NCI-H2029 (cell line): Measurements from ENCODE around the gene CDC42EP5.
A peak's percentile ranks its signal among the peaks of the same experiment; 100 is the strongest.

Experiments used
- DNase-seq: peaks from one replicate; lab custom pipeline; 2025; lab: John Stamatoyannopoulos, UW

CDC42EP5 gene

GRCh38 chr19:54462655-54463530 lies 10.2 kb downstream of the CDC42EP5 start:
- DNase-seq = peak; percentile 35

- DNase-seq = no peak
Measured at GRCh38 chr19:54462047-54462654, 10.9 kb downstream of the CDC42EP5 start.

GRCh38 chr19:54461613-54462012 lies 11.5 kb downstream of the CDC42EP5 start:
- no peak for DNase-seq

DNA sequence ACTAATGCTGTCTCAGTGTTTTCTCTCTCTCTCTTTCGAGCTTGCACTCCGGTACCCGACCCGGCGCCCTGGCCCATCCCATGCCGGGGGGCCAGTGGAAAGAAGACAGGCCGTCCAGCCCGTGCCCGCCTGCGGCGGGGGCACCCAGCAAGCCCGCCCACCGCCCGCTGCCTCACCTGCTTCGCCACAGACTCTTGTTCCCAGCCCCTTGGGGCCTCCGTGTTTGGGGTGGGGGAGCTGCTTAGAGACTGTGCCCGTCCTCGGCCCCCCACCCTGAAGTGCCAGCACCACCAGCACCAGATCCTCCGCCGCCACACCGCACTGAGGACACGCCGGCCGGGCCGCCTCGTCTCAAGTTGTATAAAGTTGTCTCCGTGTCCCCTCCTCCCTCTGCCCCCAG lies 11.9 kb downstream of the CDC42EP5 start:
- DNase-seq = no peak

DNA sequence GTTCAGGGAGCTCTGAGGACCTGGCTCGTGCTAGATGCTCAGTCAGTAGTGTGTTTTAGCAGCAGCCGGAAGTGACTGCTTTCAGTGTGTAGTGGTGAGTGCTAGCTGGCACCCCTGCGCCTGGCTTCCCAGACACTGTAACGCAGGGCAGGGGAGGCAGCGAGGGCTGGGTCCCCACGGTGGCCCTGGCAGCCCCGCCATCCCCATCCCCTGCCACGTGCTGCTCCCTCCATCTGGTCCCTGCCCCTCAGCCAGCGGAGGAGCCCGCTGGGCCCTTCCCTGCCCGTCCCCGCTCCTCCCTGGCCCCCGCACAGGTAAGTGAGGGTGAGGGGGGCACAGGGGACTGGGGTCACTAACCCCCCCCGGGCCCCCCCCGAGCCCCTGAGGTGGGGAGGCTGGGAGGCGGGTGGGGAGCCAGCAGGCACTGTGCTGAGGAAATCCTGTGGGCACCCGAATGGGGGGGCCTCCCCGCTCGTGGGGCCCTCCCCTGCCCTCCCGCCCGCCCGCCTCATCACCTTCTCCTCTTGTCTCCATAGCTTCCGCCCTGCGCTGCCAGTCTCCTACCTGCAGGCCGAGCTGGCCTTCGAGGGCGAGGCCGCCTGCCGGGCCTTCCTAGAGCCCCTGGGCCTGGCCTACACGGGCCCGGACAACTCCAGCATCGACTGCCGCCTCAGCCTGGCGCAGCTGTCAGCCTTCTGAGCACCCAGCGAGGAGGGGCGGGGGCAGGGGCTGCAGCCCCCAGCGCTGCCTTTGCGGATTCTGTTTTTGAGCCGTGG lies 12.7 kb downstream of the CDC42EP5 start:
- no peak for DNase-seq

DNA sequence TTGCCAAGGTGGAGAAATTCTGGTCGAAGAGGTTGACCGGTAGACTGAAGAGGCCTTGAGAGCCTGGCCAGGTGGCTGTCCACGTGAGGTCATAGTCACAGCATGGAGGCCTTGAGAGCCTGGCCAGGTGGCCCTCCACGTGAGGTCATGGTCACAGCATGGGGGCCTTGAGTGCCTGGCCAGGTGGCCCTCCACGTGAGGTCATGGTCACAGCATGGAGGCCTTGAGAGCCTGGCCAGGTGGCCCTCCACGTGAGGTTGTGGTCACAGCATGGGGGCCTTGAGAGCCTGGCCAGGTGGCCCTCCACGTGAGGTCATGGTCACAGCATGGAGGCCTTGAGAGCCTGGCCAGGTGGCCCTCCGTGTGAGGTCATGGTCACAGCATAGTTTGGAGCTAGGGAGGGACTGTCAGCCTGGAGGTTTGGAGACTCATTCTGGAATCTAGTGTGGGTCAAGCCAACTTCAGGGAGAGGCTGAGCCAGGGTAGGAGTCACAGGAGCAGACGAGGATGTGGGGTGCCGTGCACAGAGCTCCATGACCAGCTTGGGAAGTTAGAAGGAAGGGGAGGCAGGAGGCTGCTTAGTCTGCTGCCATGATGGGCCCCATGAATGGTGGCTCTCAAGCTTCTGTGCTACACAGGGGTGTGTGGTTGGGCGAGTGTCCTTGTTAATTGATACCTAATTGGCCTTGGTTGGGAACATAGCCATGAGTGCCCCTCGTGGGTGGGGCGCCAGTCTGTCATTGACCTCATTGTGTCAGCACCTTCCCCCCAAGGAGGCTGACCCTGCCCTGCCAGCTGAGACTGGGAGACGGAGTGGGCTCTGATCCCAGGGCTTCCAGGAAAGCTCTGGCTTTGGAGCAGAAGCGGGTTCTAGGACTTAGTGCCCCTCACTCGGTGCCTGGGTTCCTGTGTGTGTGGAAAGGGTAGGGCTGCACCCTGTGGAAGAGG lies 13.5 kb downstream of the CDC42EP5 start:
- no peak for DNase-seq

GRCh38 chr19:54458648-54459281 lies 14.3 kb downstream of the CDC42EP5 start:
- DNase-seq = no peak

GRCh38 chr19:54457773-54458647 lies 15.1 kb downstream of the CDC42EP5 start:
- no peak for DNase-seq

- DNase-seq = no peak
Measured at GRCh38 chr19:54456423-54457373, 16.4 kb downstream of the CDC42EP5 start.

DNA sequence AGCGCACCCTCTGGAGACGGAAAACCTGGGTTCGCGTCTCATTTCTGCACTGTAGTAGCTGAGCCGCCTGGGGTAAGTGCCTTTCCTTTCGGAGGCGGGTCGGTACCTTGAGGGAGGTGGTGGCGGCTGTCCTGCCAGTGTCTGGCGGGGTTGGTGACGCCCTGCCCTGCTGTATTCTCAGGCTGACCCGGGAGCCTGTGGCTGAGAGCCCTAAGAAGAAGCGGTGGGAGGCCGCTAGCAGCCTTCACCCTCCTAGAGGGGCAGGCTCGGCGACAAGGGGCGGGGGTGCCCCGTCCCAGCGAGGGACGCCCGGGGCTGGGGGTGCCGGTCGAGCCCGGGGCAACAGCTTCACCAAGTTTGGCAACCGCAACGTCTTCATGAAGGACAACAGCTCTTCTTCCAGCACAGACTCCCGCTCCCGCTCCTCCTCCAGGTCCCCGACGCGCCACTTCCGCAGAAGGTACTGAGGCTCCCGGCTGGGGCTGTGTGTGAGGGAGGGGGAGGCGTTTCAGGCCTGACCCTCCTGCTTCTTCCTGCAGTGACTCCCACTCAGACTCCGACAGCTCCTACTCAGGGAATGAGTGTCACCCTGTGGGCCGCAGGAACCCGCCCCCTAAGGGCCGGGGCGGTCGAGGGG lies 17.2 kb downstream of the CDC42EP5 start:
- DNase-seq = no peak

GRCh38 chr19:54454781-54455675 lies 18.1 kb downstream of the CDC42EP5 start:
- no peak for DNase-seq

GRCh38 chr19:54453921-54454780 lies 18.9 kb downstream of the CDC42EP5 start:
- no peak for DNase-seq

DNA sequence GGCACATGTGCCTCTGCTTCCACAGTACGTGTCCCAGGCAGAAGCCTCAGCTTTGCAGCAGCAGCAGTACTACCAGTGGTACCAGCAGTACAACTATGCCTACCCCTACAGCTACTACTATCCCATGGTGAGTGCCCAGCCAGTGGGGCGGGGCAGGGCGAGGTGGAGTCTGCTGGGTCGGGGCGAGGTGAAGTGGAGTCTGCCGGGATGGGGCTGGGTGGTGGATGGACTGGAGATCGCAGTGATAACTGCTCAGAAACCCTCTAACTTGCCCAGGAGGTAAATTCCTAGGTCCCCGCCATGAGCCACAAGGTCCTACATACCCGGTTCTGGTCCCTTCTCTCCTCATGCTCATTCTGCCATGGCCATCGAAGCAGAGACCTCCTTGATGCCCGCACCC lies 20.5 kb downstream of the CDC42EP5 start:
- DNase-seq = no peak

DNA sequence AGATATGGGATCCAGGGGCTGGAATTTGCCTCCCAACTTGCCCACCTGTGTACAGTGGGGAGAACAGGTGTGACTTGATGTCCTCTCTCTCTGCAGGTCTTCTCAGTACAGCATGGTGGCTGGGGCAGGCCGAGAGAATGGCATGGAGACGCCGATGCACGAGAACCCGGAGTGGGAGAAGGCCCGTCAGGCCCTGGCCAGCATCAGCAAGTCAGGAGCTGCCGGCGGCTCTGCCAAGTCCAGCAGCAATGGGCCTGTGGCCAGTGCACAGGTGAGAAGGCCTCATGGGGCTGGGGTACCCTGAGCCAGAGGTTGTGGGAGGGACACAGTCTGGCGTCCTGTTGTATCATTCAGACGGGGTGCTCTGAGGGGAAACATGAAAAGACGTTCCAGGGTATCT lies 21.1 kb downstream of the CDC42EP5 start:
- DNase-seq = no peak

DNA sequence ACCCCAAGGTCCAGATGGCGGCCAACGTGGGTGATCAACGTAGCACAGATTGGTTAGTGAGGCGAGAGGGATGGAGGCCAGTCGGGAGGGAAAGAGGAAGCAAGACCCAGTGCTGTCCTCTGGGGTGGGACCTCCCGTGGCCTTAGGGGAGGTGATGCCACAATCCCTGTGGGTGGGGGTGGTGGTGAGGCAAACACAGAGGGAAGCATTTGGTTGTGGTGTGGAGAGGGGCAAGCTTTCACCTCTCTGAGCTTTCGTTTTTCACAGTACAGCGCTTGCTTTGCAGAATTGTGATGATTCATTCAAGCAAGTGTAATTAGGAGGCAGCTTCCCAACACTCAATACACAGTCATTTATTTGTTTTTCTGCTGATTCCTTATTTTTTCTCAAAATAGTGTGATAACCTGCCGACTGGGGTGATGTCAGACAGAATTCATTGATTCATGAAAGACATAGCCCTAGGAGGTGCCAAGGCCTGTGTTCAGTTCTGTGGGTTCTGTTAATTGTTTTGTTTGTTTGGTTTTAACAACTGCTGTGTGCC lies 21.7 kb downstream of the CDC42EP5 start:
- DNase-seq = peak; percentile 52

DNA sequence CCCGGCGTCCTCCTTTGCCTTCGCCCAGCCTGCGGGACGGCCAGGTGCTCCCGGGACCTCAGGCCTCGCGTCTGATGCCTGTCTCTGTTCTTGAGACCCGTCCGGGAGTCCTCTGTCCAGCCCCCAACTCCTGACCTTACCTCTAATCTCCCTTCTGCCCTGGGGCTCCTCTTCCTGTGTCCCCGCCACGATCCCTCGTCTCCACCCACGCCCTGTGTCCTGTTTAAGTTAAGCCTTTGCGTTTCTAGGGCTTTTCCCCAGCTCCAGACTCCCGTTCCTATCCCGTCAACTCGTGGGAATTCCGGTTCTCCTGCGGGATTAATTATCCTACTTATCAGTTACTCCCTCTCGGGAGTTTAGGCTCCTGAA lies 23.4 kb downstream of the CDC42EP5 start:
- DNase-seq = no peak
